ENCODE results near the gene PRCD.

- no peak for TF ChIP-seq CTCF (IDR thresholded peaks at IDR 0.05)
- no peak for TF ChIP-seq POLR2A (IDR thresholded peaks at IDR 0.05)
These were observed 11.8 kb downstream of the PRCD start for GRCh38 chr17:76551685-76552084.

All from adrenal gland (tissue), 5 donors.